GM12892 (cell line): ENCODE results near the gene FAM240B.

Experiments used
- POLR2A ChIP-seq: IDR thresholded peaks from 2 replicates; pipeline ENCODE4 v1.6.1; 2011; ENCODE audit warnings: low read depth, low read length, control low read depth
- POLR2AphosphoS5 ChIP-seq: IDR thresholded peaks from 2 replicates; pipeline ENCODE4 v1.6.1; 2011; ENCODE audit warnings: low read depth, low read length, control low read depth
- TAF1 ChIP-seq: IDR thresholded peaks from 2 replicates; pipeline ENCODE4 v1.6.1; 2011; ENCODE audit warnings: low read depth, mild to moderate bottlenecking, control low read depth, low read length, borderline replicate concordance

DNA sequence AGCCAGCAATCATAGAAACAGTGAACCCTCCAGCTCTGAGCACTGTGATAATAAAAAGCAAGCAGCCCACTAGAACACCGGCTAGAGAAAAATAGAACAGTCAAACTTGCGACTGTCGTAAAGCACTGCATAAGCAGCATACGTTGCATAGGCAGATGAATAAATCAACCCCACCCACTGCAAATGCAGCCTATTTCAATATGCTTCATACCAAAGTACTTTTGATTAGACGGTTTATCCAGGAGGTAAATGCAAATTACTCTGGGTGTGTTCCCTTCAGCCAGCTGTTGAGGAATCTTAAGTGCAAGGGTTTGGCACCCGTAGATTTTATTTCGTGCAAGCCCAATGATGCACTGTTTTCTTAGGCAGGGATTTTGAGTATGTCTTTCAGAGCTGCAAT, 67.4 kb downstream of the FAM240B start:
- TF ChIP-seq POLR2A (no peak), TAF1 (no peak), POLR2AphosphoS5 (no peak)
